OCI-LY3 (cell line): Measurements from ENCODE around the gene NGEF.
"Not testable (repeated sequence)": the region's sequence is repeated elsewhere in the genome, so short reads cannot be mapped to it uniquely, and the experiment has no call there.

ENCODE experiments used
- H2AFZ ChIP-seq: fragments of 200-600, 300-600 bp; shearing (Covaris generic); 2 replicates; pipeline ENCODE4 v1.6.0; 2014; ENCODE audit warnings: antibody characterized with exemption, low read depth, low read length
- H3K27ac ChIP-seq: fragments of 200-600, 300-600 bp; sonication (generic); 2 replicates; pipeline ENCODE4 v1.5.1; 2014; ENCODE audit warnings: mild to moderate bottlenecking, low read length, moderate library complexity, mixed read lengths
- H3K27me3 ChIP-seq: fragments of 200-600, 300-600 bp; sonication (generic); 2 replicates; pipeline ENCODE4 v1.6.1; 2014; ENCODE audit warnings: low read depth, low read length, mixed read lengths
- H3K36me3 ChIP-seq: fragments of 200-600, 300-600 bp; sonication (generic); replicated peaks from 2 replicates; pipeline ENCODE3; 2014; ENCODE audit warnings: low read depth, low read length, mixed read lengths
- H3K4me1 ChIP-seq: fragments of 300-600, 200-600 bp; sonication (generic); 2 replicates; pipeline ENCODE4 v1.6.1; 2014; ENCODE audit warnings: low read length, mixed read lengths
- H3K4me2 ChIP-seq: fragments of 200-600, 300-600 bp; sonication (generic); 2 replicates; pipeline ENCODE4 v1.6.1; 2014; ENCODE audit warnings: low read length, mixed read lengths
- H3K4me3 ChIP-seq: fragments of 300-600, 200-600 bp; sonication (generic); 2 replicates; pipeline ENCODE4 v1.5.1; 2014; ENCODE audit warnings: antibody characterized with exemption, mild to moderate bottlenecking, low read length, moderate library complexity
- H3K79me2 ChIP-seq: fragments of 300-600, 200-600 bp; shearing (Covaris generic); 2 replicates; pipeline ENCODE4 v1.6.1; 2014; ENCODE audit warnings: mild to moderate bottlenecking, low read length, mixed read lengths
- H3K9ac ChIP-seq: fragments of 300-600, 200-600 bp; shearing (Covaris generic); 2 replicates; pipeline ENCODE4 v1.6.0; 2014; ENCODE audit warnings: mild to moderate bottlenecking, low read length, moderate library complexity
- H3K9me3 ChIP-seq: fragments of 200-600, 300-600 bp; shearing (Covaris generic); 2 replicates; pipeline ENCODE4 v1.6.1; 2014; ENCODE audit warnings: low read length, mixed read lengths; ENCODE audit not compliant: insufficient read depth
- H4K20me1 ChIP-seq: fragments of 200-600, 300-600 bp; sonication (generic); 2 replicates; pipeline ENCODE4 v1.6.1; 2016; ENCODE audit warnings: low read length, mixed read lengths; ENCODE audit not compliant: insufficient read depth
- EZH2phosphoT487 ChIP-seq: fragments of 200-600 bp; shearing (Covaris generic); IDR thresholded peaks from 2 replicates; pipeline ENCODE4 v1.6.1; 2018; ENCODE audit warnings: antibody characterized with exemption, mixed run types, low read depth
- TF ChIP-seq, protein P1 (sequence below): fragments of 200-600, 300-600 bp; sonication (generic); IDR thresholded peaks from 2 replicates; pipeline ENCODE4 v1.5.1; 2014; ENCODE audit warnings: antibody characterized with exemption, low read length, low read depth

The NGEF gene

DNA sequence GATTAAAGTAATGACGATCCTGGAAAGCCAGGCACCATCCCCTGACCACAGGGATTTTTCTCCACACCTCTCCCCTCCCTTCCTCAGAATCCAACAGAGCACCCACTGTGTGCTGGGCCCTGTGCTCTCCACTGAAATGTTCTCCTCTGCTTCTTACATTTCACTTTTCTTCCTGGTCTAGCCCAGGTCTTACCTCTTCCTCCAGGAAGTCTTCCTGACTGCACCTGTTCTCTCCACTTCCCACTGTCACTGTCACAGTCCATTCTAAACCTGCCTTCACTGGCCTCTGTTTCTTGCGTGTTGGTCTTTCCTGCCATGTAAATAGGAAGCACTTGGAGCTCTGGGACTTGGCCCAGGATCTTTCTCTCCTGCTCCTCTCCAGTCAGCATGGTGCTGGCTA is 7.4 kb upstream of the NGEF start:
- H3K9ac ChIP-seq: no peak overlapping the region
- H3K4me3 ChIP-seq: no peak overlapping the region
- H3K4me1 ChIP-seq: no peaks in the 10 kb centered on the region
- no peak for TF ChIP-seq EZH2phosphoT487
- TF ChIP-seq, protein P1, sequence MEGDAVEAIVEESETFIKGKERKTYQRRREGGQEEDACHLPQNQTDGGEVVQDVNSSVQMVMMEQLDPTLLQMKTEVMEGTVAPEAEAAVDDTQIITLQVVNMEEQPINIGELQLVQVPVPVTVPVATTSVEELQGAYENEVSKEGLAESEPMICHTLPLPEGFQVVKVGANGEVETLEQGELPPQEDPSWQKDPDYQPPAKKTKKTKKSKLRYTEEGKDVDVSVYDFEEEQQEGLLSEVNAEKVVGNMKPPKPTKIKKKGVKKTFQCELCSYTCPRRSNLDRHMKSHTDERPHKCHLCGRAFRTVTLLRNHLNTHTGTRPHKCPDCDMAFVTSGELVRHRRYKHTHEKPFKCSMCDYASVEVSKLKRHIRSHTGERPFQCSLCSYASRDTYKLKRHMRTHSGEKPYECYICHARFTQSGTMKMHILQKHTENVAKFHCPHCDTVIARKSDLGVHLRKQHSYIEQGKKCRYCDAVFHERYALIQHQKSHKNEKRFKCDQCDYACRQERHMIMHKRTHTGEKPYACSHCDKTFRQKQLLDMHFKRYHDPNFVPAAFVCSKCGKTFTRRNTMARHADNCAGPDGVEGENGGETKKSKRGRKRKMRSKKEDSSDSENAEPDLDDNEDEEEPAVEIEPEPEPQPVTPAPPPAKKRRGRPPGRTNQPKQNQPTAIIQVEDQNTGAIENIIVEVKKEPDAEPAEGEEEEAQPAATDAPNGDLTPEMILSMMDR: no peak
- no peak overlapping the region for H2AFZ ChIP-seq
- H3K79me2 ChIP-seq: no peaks in the 10 kb centered on the region
- no peaks in the 10 kb centered on the region for H4K20me1 ChIP-seq
- no peaks in the 10 kb centered on the region for H3K9me3 ChIP-seq
- no peaks in the 10 kb centered on the region for H3K27me3 ChIP-seq
- H3K36me3 ChIP-seq: no peaks in the 10 kb centered on the region
- H3K4me2 ChIP-seq: no peak overlapping the region
- no peak overlapping the region for H3K27ac ChIP-seq

DNA sequence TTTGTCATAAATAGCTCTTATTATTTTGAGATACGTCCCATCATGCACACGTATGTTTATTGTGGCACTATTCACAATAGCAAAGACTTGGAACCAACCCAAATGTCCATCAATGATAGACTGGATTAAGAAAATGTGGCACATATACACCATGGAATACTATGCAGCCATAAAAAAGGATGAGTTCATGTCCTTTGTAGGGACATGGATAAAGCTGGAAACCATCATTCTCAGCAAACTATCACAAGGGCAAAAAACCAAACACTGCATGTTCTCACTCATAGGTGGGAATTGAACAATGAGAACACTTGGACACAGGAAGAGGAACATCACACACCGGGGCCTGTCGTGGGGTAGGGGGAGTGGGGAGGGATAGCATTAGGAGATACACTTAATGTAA is 6.6 kb upstream of the NGEF start:
- H3K4me2 ChIP-seq, H3K9me3 ChIP-seq, H4K20me1 ChIP-seq, H3K27ac ChIP-seq, H3K4me3 ChIP-seq, H3K4me1 ChIP-seq, H3K36me3 ChIP-seq, H3K79me2 ChIP-seq, H3K27me3 ChIP-seq, H3K9ac ChIP-seq, H2AFZ ChIP-seq: not testable (repeated sequence)

DNA sequence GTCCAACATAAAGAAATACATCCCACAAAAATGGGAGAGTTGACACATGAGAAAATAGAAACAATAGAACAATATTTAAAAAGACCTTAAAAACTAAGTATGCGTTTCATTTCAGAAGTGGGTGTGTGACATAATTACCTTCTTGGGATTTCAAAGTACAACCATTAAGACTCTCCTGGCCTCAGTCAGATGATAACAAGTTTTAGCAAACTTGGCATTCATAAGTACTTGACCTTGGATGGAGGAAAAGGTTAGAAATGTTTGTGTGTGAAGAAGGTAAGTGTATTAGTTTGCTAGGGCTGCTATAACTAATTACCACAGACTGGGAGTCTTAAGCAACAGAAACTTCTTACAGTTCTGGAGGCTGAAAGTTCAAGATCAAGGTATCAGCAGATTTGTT is 4.9 kb upstream of the NGEF start:
- H3K4me3 ChIP-seq: no peak overlapping the region
- H2AFZ ChIP-seq: no peak overlapping the region
- H4K20me1 ChIP-seq: no peaks in the 10 kb centered on the region
- H3K27me3 ChIP-seq: no peaks in the 10 kb centered on the region
- no peak for TF ChIP-seq EZH2phosphoT487
- TF ChIP-seq, protein P1: no peak
- no peaks in the 10 kb centered on the region for H3K9me3 ChIP-seq
- no peak overlapping the region for H3K27ac ChIP-seq
- no peaks in the 10 kb centered on the region for H3K4me1 ChIP-seq
- no peaks in the 10 kb centered on the region for H3K79me2 ChIP-seq
- no peak overlapping the region for H3K9ac ChIP-seq
- no peak overlapping the region for H3K4me2 ChIP-seq
- no peaks in the 10 kb centered on the region for H3K36me3 ChIP-seq

DNA sequence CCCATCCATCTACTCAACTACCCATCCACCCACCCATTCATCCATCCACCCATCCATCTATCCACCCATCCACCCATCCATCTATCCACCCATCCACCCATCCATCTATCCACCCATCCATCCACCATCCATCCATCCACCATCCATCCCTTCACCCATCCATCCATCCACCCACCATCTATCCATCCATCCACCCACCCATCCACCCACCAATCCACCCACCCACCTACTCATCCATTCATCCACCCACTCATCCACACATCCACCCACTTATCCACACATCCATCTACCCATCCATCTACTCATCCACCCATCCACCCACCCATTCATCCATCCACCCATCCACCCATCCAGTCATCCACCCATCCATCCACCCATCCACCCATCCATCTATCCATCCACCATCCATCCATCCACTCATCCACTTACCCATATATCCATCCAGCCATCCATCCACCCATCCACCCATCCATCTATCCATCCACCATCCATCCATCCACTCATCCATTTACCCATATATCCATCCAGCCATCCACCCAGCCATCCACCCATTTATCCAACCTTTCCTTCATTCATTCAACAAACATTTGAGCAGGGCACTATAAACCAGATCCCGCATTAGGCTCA is 2.1 kb upstream of the NGEF start:
- no peak overlapping the region for H3K4me3 ChIP-seq
- no peak overlapping the region for H2AFZ ChIP-seq
- no peak overlapping the region for H3K4me2 ChIP-seq
- H3K27ac ChIP-seq: no peak overlapping the region
- H3K79me2 ChIP-seq: no peaks in the 10 kb centered on the region
- TF ChIP-seq, protein P1: no peak
- no peak for TF ChIP-seq EZH2phosphoT487
- no peak overlapping the region for H3K9ac ChIP-seq
- H3K27me3 ChIP-seq: no peaks in the 10 kb centered on the region
- H3K9me3 ChIP-seq: no peaks in the 10 kb centered on the region
- H3K4me1 ChIP-seq: no peaks in the 10 kb centered on the region
- no peaks in the 10 kb centered on the region for H4K20me1 ChIP-seq
- no peaks in the 10 kb centered on the region for H3K36me3 ChIP-seq

DNA sequence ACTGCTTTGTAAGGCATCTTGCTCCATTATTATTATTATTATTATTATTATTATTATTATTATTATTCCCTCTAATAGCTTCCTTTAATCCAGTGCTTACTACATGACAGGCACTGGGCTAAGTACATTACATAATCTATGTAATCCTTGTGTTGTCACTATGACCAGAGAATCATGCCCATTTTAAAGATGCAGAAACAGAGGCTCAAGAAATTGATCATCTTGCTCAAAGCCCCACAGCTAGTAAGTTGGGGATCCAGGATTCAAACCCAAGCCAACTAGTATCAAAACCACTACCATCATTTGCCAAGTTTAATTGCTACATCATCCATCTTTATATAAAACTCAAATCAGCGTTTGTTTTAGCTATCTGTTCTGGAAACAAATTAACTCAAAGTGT is 594 bp upstream of the NGEF start:
- no peak overlapping the region for H3K9ac ChIP-seq
- no peak overlapping the region for H3K4me3 ChIP-seq
- no peaks in the 10 kb centered on the region for H3K36me3 ChIP-seq
- TF ChIP-seq, protein P1: no peak
- no peak for TF ChIP-seq EZH2phosphoT487
- H4K20me1 ChIP-seq: no peaks in the 10 kb centered on the region
- no peak overlapping the region for H2AFZ ChIP-seq
- no peaks in the 10 kb centered on the region for H3K27me3 ChIP-seq
- H3K4me2 ChIP-seq: no peak overlapping the region
- no peaks in the 10 kb centered on the region for H3K9me3 ChIP-seq
- H3K79me2 ChIP-seq: no peaks in the 10 kb centered on the region
- no peaks in the 10 kb centered on the region for H3K4me1 ChIP-seq
- H3K27ac ChIP-seq: no peak overlapping the region
